Urothelium cell line (cell line): ENCODE results near the gene SLMAP.

Experiments
- DNase-seq: peaks from one replicate; pipeline ENCODE4 v3.0.0; 2011; ENCODE audit warnings: low spot score, mixed read lengths
- FAIRE-seq: peaks from 2 replicates; lab custom pipeline; 2011; peaks lifted over from hg19 to GRCh38; lab: Jason Lieb, UNC

SLMAP gene

GRCh38 chr3:57933602-57934001, 177.5 kb downstream of the SLMAP start:
- no peak for FAIRE-seq
- no peak for DNase-seq

- DNase-seq, result no peak
- no peak for FAIRE-seq
Observed at GRCh38 chr3:57934373-57934772, 178.3 kb downstream of the SLMAP start.

- DNase-seq (no peak), FAIRE-seq (no peak)
Observed at GRCh38 chr3:57935539-57935938, 179.4 kb downstream of the SLMAP start.

GRCh38 chr3:57937092-57937491, 181.0 kb downstream of the SLMAP start:
- DNase-seq (no peak), FAIRE-seq (no peak)

GRCh38 chr3:57939775-57940174, 183.7 kb downstream of the SLMAP start:
- no peak for FAIRE-seq
- no peak for DNase-seq

GRCh38 chr3:57942388-57942787, 186.3 kb downstream of the SLMAP start:
- FAIRE-seq (no peak), DNase-seq (no peak)

- FAIRE-seq (no peak), DNase-seq (no peak)
Observed at GRCh38 chr3:57942872-57943283, 186.8 kb downstream of the SLMAP start.

- no peak for DNase-seq
- FAIRE-seq, result no peak
Observed at GRCh38 chr3:57943525-57944495, 187.7 kb downstream of the SLMAP start.

- FAIRE-seq (no peak), DNase-seq (no peak)
Observed at GRCh38 chr3:57946970-57947381, 190.9 kb downstream of the SLMAP start.

GRCh38 chr3:57948080-57948671, 192.1 kb downstream of the SLMAP start:
- no peak for FAIRE-seq
- DNase-seq, result no peak

- no peak for FAIRE-seq
- DNase-seq, result no peak
Observed at GRCh38 chr3:57948781-57949242, 192.7 kb downstream of the SLMAP start.

GRCh38 chr3:57949344-57949743, 193.2 kb downstream of the SLMAP start:
- DNase-seq (no peak), FAIRE-seq (no peak)

GRCh38 chr3:57949785-57950615, 193.9 kb downstream of the SLMAP start:
- no peak for FAIRE-seq
- DNase-seq, result peak; percentile 53

GRCh38 chr3:57951066-57951882, 195.2 kb downstream of the SLMAP start:
- peak; percentile 84 for DNase-seq
- FAIRE-seq, result peak; percentile 50

GRCh38 chr3:57952208-57952631, 196.1 kb downstream of the SLMAP start:
- DNase-seq, result peak; percentile 41
- FAIRE-seq, result no peak

GRCh38 chr3:57952651-57953050, 196.5 kb downstream of the SLMAP start:
- FAIRE-seq (no peak), DNase-seq (no peak)

GRCh38 chr3:57953576-57953975, 197.5 kb downstream of the SLMAP start:
- DNase-seq (no peak), FAIRE-seq (no peak)

- FAIRE-seq (no peak), DNase-seq (no peak)
Observed at GRCh38 chr3:57956119-57956832, 200.2 kb downstream of the SLMAP start.

- DNase-seq (no peak), FAIRE-seq (no peak)
Observed at GRCh38 chr3:57956833-57957174, 200.7 kb downstream of the SLMAP start.

- FAIRE-seq (no peak), DNase-seq (no peak)
Observed at GRCh38 chr3:57957824-57958223, 201.7 kb downstream of the SLMAP start.
